Neural cell (in vitro differentiated cells): ENCODE results near the gene TMED9. TPM values are rescaled to one million over a fixed set of nuclear protein-coding genes. Genes with fewer than 3 reads are reported as not detected.
A peak's percentile ranks its signal among the peaks of the same experiment; 100 is the strongest.

Source experiments
- H2AFZ ChIP-seq: fragments of 200-600, 300-800 bp; sonication (generic), shearing (Covaris generic); 2 replicates; pipeline ENCODE4 v1.6.0; 2014; ENCODE audit warnings: low read depth, mild to moderate bottlenecking, antibody characterized with exemption, low read length, moderate library complexity
- H3F3A ChIP-seq: fragments of 200-600 bp; shearing (Covaris generic); 2 replicates; pipeline ENCODE4 v1.6.1; 2016; ENCODE audit warnings: mild to moderate bottlenecking, moderate library complexity, mixed read lengths, antibody characterized with exemption, low read length; ENCODE audit not compliant: insufficient read depth, poor library complexity, severe bottlenecking
- H3K27ac ChIP-seq: fragments of 200-600, 300-800 bp; sonication (generic), shearing (Covaris generic); 2 replicates; pipeline ENCODE4 v1.5.1; 2014; ENCODE audit warnings: mild to moderate bottlenecking, low read length, moderate library complexity
- H3K27me3 ChIP-seq: fragments of 300-800, 200-600 bp; sonication (generic), shearing (Covaris generic); 2 replicates; pipeline ENCODE4 v1.6.0; 2014; ENCODE audit warnings: mild to moderate bottlenecking, low read depth, low read length, moderate library complexity; ENCODE audit not compliant: insufficient read depth
- H3K36me3 ChIP-seq: fragments of 300-800, 200-600 bp; sonication (generic), shearing (Covaris generic); 2 replicates; pipeline ENCODE4 v1.5.1; 2014; ENCODE audit warnings: mild to moderate bottlenecking, antibody characterized with exemption, low read length, moderate library complexity; ENCODE audit not compliant: insufficient read depth
- H3K4me2 ChIP-seq: fragments of 300-800, 200-600 bp; sonication (generic), shearing (Covaris generic); 2 replicates; pipeline ENCODE4 v1.6.0; 2014; ENCODE audit warnings: mild to moderate bottlenecking, low read length
- H3K4me3 ChIP-seq: fragments of 300-800, 200-600 bp; sonication (generic), shearing (Covaris generic); 2 replicates; pipeline ENCODE4 v1.5.1; 2014; ENCODE audit warnings: mild to moderate bottlenecking, low read length, moderate library complexity
- H3K79me2 ChIP-seq: fragments of 200-600 bp; shearing (Covaris generic); replicated peaks from 2 replicates; pipeline ENCODE4 v1.6.0; 2014; ENCODE audit warnings: mild to moderate bottlenecking, low read length, moderate library complexity; ENCODE audit not compliant: insufficient read depth
- H3K9ac ChIP-seq: fragments of 300-800, 200-600 bp; sonication (generic), shearing (Covaris generic); 2 replicates; pipeline ENCODE4 v1.6.1; 2016; ENCODE audit warnings: mild to moderate bottlenecking, low read length, mixed read lengths
- H3K9me2 ChIP-seq: fragments of 200-600 bp; shearing (Covaris generic); 2 replicates; pipeline ENCODE4 v1.6.1; 2016; ENCODE audit warnings: mild to moderate bottlenecking, low read length, mixed read lengths; ENCODE audit not compliant: insufficient read depth
- H3K9me3 ChIP-seq: fragments of 200-600, 300-800 bp; sonication (generic), shearing (Covaris generic); 2 replicates; pipeline ENCODE4 v1.6.1; 2016; ENCODE audit warnings: mild to moderate bottlenecking, mixed run types, low read length, moderate library complexity, mixed read lengths
- H4K20me1 ChIP-seq: fragments of 200-600 bp; shearing (Covaris generic); 2 replicates; pipeline ENCODE4 v1.6.1; 2016; ENCODE audit warnings: mild to moderate bottlenecking, mixed run types; ENCODE audit not compliant: insufficient read depth
- EP300 ChIP-seq: fragments of 450-650 bp; conservative IDR thresholded peaks from 2 replicates; pipeline ENCODE4 v1.6.1; 2014; ENCODE audit warnings: antibody characterized with exemption, mild to moderate bottlenecking, moderate library complexity; ENCODE audit not compliant: poor library complexity, severe bottlenecking
- EZH2 ChIP-seq: fragments of 200-600, 300-800 bp; shearing (Covaris generic), sonication (generic); IDR thresholded peaks from 2 replicates; pipeline ENCODE4 v1.6.1; 2014; ENCODE audit warnings: antibody characterized with exemption, low read length, borderline replicate concordance, mild to moderate bottlenecking; ENCODE audit not compliant: insufficient read depth, poor library complexity, severe bottlenecking
- MXI1 ChIP-seq: fragments of 450-650 bp; conservative IDR thresholded peaks from 2 replicates; pipeline ENCODE4 v1.6.1; 2014; ENCODE audit warnings: antibody characterized with exemption, mild to moderate bottlenecking; ENCODE audit not compliant: poor library complexity, severe bottlenecking
- POLR2AphosphoS5 ChIP-seq: IDR thresholded peaks from 2 replicates; pipeline ENCODE4 v1.6.1; 2012
- RAD21 ChIP-seq: fragments of 450-650 bp; conservative IDR thresholded peaks from 2 replicates; pipeline ENCODE4 v1.6.1; 2014; ENCODE audit warnings: antibody characterized with exemption, mild to moderate bottlenecking, moderate library complexity
- SMC3 ChIP-seq: fragments of 450-650 bp; conservative IDR thresholded peaks from 2 replicates; pipeline ENCODE4 v1.6.1; 2014; ENCODE audit warnings: antibody characterized with exemption, mild to moderate bottlenecking, moderate library complexity; ENCODE audit not compliant: poor library complexity
- TAF1 ChIP-seq: IDR thresholded peaks from 2 replicates; pipeline ENCODE4 v1.6.1; 2012; ENCODE audit warnings: low read depth
- polyA plus RNA-seq: library from polyadenylated mRNA; depleted of rRNA; stranded (reverse); fragments of >200 nt; gene quantifications from 2 replicates; pipeline ENCODE4 v1.2.3, GENCODE V29; 2014
- TF ChIP-seq, protein P1 (sequence below): fragments of 450-650 bp; IDR thresholded peaks from 2 replicates; pipeline ENCODE4 v1.5.1; 2014; ENCODE audit warnings: antibody characterized with exemption, mild to moderate bottlenecking, moderate library complexity; ENCODE audit not compliant: poor library complexity, severe bottlenecking
- TF ChIP-seq, protein P2 (sequence below): IDR thresholded peaks from 2 replicates; pipeline ENCODE4 v1.6.1; 2012; ENCODE audit warnings: borderline replicate concordance

TMED9 gene
- polyA plus RNA-seq, 1 donor from 2014 or later = 59.1 TPM

DNA sequence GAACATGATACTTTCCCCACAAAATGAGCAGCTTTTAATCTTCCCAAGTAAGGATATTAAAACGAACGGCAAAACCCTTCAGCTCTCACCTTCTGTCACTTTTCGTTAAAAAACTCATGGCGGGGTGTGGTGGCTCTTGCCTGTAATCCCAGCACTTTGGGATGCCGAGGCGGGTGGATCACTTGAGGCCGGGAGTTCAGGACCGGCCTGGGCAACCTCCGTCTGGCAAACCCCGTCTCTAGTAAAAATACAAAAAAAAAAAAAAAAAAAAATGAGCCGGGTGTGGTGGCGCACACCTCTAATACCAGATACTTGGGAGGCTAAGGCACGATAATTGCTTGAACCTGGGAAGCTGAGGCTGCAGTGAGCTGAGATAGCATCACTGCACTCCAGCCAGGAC is 902 bp downstream of the TMED9 start:
- Histone ChIP-seq H3K27me3 (peaks cover 18% of the 10 kb centered on the region), H3K27ac (no peak overlapping the region), H3F3A (no peaks in the 10 kb centered on the region), H3K9me3 (no peaks in the 10 kb centered on the region), H3K4me2 (peak overlapping the region; percentile 82), H3K9ac (peak overlapping the region; percentile 76), H3K36me3 (peaks cover 8% of the 10 kb centered on the region), H4K20me1 (no peaks in the 10 kb centered on the region), H2AFZ (no peak overlapping the region), H3K79me2 (peaks cover 11% of the 10 kb centered on the region), H3K9me2 (no peaks in the 10 kb centered on the region), H3K4me3 (peak overlapping the region; percentile 79)
- TF ChIP-seq, protein P1, sequence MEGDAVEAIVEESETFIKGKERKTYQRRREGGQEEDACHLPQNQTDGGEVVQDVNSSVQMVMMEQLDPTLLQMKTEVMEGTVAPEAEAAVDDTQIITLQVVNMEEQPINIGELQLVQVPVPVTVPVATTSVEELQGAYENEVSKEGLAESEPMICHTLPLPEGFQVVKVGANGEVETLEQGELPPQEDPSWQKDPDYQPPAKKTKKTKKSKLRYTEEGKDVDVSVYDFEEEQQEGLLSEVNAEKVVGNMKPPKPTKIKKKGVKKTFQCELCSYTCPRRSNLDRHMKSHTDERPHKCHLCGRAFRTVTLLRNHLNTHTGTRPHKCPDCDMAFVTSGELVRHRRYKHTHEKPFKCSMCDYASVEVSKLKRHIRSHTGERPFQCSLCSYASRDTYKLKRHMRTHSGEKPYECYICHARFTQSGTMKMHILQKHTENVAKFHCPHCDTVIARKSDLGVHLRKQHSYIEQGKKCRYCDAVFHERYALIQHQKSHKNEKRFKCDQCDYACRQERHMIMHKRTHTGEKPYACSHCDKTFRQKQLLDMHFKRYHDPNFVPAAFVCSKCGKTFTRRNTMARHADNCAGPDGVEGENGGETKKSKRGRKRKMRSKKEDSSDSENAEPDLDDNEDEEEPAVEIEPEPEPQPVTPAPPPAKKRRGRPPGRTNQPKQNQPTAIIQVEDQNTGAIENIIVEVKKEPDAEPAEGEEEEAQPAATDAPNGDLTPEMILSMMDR = no peak
- TF ChIP-seq SMC3 (no peak), POLR2AphosphoS5 (no peak), MXI1 (no peak), EZH2 (no peak), TAF1 (no peak), RAD21 (no peak), EP300 (no peak)
- TF ChIP-seq, protein P2, sequence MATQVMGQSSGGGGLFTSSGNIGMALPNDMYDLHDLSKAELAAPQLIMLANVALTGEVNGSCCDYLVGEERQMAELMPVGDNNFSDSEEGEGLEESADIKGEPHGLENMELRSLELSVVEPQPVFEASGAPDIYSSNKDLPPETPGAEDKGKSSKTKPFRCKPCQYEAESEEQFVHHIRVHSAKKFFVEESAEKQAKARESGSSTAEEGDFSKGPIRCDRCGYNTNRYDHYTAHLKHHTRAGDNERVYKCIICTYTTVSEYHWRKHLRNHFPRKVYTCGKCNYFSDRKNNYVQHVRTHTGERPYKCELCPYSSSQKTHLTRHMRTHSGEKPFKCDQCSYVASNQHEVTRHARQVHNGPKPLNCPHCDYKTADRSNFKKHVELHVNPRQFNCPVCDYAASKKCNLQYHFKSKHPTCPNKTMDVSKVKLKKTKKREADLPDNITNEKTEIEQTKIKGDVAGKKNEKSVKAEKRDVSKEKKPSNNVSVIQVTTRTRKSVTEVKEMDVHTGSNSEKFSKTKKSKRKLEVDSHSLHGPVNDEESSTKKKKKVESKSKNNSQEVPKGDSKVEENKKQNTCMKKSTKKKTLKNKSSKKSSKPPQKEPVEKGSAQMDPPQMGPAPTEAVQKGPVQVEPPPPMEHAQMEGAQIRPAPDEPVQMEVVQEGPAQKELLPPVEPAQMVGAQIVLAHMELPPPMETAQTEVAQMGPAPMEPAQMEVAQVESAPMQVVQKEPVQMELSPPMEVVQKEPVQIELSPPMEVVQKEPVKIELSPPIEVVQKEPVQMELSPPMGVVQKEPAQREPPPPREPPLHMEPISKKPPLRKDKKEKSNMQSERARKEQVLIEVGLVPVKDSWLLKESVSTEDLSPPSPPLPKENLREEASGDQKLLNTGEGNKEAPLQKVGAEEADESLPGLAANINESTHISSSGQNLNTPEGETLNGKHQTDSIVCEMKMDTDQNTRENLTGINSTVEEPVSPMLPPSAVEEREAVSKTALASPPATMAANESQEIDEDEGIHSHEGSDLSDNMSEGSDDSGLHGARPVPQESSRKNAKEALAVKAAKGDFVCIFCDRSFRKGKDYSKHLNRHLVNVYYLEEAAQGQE = no peak

DNA sequence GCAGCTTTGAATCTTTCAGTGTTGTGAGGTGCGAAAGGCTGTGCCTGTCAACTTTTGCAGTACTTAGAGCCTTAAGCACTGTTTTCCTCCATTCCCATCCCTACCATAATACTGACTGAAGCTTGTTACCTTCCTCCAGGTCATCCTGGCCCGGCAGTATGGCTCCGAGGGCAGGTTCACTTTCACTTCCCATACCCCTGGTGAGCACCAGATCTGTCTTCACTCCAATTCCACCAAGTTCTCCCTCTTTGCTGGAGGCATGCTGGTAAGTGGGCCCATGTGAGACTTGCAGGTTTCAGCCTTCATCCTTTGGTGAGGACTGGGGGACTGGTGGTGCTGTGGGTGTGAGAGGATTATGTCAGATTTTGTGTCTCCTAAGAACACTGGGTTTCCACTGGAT is 1.5 kb downstream of the TMED9 start:
- peaks cover 8% of the 10 kb centered on the region for H3K36me3 ChIP-seq
- no peaks in the 10 kb centered on the region for H4K20me1 ChIP-seq
- H3K4me2 ChIP-seq = no peak overlapping the region
- no peak overlapping the region for H3K9ac ChIP-seq
- no peaks in the 10 kb centered on the region for H3K9me2 ChIP-seq
- H3K27me3 ChIP-seq = peaks cover 18% of the 10 kb centered on the region
- no peak for TF ChIP-seq EZH2
- no peak for TF ChIP-seq RAD21
- no peak for TF ChIP-seq MXI1
- TF ChIP-seq, protein P1 = no peak
- no peak for TF ChIP-seq EP300
- no peak for TF ChIP-seq TAF1
- TF ChIP-seq, protein P2 = no peak
- TF ChIP-seq SMC3 = no peak
- TF ChIP-seq POLR2AphosphoS5 = no peak
- H3K27ac ChIP-seq = no peak overlapping the region
- H2AFZ ChIP-seq = no peak overlapping the region
- H3F3A ChIP-seq = no peaks in the 10 kb centered on the region
- peaks cover 11% of the 10 kb centered on the region for H3K79me2 ChIP-seq
- H3K9me3 ChIP-seq = no peaks in the 10 kb centered on the region
- H3K4me3 ChIP-seq = peak overlapping the region; percentile 79
